HEK293 (cell line): ENCODE data around the gene TMEM184A.
A peak's percentile ranks its signal among the peaks of the same experiment; 100 is the strongest.

ENCODE experiments used
- CTCF ChIA-PET: fragments of 350-600 bp; formaldehyde crosslinking; extraction: SDS; loops from one replicate; lab custom pipeline; 2021; ENCODE audit warnings: antibody characterized with exemption; lab: Yijun Ruan, JAX
- POLR2A ChIA-PET: fragments of 300-600 bp; formaldehyde crosslinking; extraction: SDS; loops from one replicate; lab custom pipeline; 2020; ENCODE audit warnings: antibody characterized with exemption, inconsistent platforms; lab: Yijun Ruan, JAX
- H3K27ac ChIP-seq: fragments of 200-500 bp; sonication (Bioruptor generic); 2 replicates; pipeline ENCODE4 v1.5.1; 2014; ENCODE audit warnings: low read depth, low read length, control low read depth, inconsistent platforms; ENCODE audit errors: extremely low read depth
- H3K36me3 ChIP-seq, 2 experiments: fragments of 200-500 bp in 1 of 2; sonication (Bioruptor generic) in 1 of 2; 1 replicate in 1 of 2; 2 replicates in 1 of 2; pipeline ENCODE4 v1.5.1; 2014 to 2017; ENCODE audit warnings: inconsistent platforms in 2 of 2, low read length in 2 of 2; ENCODE audit not compliant: control insufficient read depth in 2 of 2, insufficient read depth in 1 of 2
- H3K4me1 ChIP-seq: fragments of 200-500 bp; sonication (Bioruptor generic); 2 replicates; pipeline ENCODE4 v1.5.1; 2014; ENCODE audit warnings: mild to moderate bottlenecking, low read length, inconsistent platforms; ENCODE audit not compliant: control insufficient read depth, insufficient read depth
- H3K4me3 ChIP-seq: 2 replicates; pipeline ENCODE4 v1.5.1; 2011; ENCODE audit warnings: low read depth, mild to moderate bottlenecking, control low read depth, low read length, moderate library complexity
- H3K9me3 ChIP-seq: fragments of 200-500 bp; sonication (Bioruptor generic); 2 replicates; pipeline ENCODE4 v1.5.1; 2014; ENCODE audit warnings: low read depth, low read length, inconsistent platforms; ENCODE audit not compliant: control insufficient read depth, insufficient read depth
- SP3 ChIP-seq: fragments of 450-650 bp; formaldehyde crosslinking; IDR thresholded peaks from 2 replicates; pipeline ENCODE4 v1.5.1; 2016; ENCODE audit warnings: missing biosample characterization, missing genetic modification characterization
- ZBTB17 ChIP-seq: fragments of 450-650 bp; formaldehyde crosslinking; IDR thresholded peaks from 2 replicates; pipeline ENCODE4 v1.5.1; 2016; ENCODE audit warnings: missing biosample characterization, missing genetic modification characterization
- ZNF18 ChIP-seq: fragments of 450-650 bp; formaldehyde crosslinking; IDR thresholded peaks from 2 replicates; pipeline ENCODE4 v1.5.1; 2016; ENCODE audit warnings: missing biosample characterization, missing genetic modification characterization
- ZNF335 ChIP-seq: fragments of 450-650 bp; formaldehyde crosslinking; conservative IDR thresholded peaks from 2 replicates; pipeline ENCODE4 v1.5.1; 2016; ENCODE audit warnings: missing biosample characterization, missing genetic modification characterization
- ZNF366 ChIP-seq: fragments of 450-650 bp; formaldehyde crosslinking; conservative IDR thresholded peaks from 2 replicates; pipeline ENCODE4 v1.5.1; 2016; ENCODE audit warnings: missing biosample characterization, missing genetic modification characterization
- ZNF580 ChIP-seq: fragments of 450-650 bp; formaldehyde crosslinking; IDR thresholded peaks from 2 replicates; pipeline ENCODE4 v1.5.1; 2016; ENCODE audit warnings: missing biosample characterization, missing genetic modification characterization
- ZNF76 ChIP-seq: fragments of 450-650 bp; formaldehyde crosslinking; IDR thresholded peaks from 2 replicates; pipeline ENCODE4; 2016; ENCODE audit warnings: low read depth, missing biosample characterization, missing genetic modification characterization, borderline replicate concordance
- TF ChIP-seq, protein P1 (sequence below): fragments of 450-650 bp; formaldehyde crosslinking; conservative IDR thresholded peaks from 2 replicates; pipeline ENCODE4 v1.5.1; 2016; ENCODE audit warnings: low read depth, missing biosample characterization, missing genetic modification characterization
- TF ChIP-seq, protein P2 (sequence below): fragments of 450-650 bp; formaldehyde crosslinking; IDR thresholded peaks from 2 replicates; pipeline ENCODE4 v1.5.1; 2016; ENCODE audit warnings: missing biosample characterization, missing genetic modification characterization
- TF ChIP-seq, protein P3 (sequence below): fragments of 450-650 bp; formaldehyde crosslinking; IDR thresholded peaks from 2 replicates; pipeline ENCODE4 v1.5.1; 2016; ENCODE audit warnings: missing biosample characterization, missing genetic modification characterization

The TMEM184A gene

DNA sequence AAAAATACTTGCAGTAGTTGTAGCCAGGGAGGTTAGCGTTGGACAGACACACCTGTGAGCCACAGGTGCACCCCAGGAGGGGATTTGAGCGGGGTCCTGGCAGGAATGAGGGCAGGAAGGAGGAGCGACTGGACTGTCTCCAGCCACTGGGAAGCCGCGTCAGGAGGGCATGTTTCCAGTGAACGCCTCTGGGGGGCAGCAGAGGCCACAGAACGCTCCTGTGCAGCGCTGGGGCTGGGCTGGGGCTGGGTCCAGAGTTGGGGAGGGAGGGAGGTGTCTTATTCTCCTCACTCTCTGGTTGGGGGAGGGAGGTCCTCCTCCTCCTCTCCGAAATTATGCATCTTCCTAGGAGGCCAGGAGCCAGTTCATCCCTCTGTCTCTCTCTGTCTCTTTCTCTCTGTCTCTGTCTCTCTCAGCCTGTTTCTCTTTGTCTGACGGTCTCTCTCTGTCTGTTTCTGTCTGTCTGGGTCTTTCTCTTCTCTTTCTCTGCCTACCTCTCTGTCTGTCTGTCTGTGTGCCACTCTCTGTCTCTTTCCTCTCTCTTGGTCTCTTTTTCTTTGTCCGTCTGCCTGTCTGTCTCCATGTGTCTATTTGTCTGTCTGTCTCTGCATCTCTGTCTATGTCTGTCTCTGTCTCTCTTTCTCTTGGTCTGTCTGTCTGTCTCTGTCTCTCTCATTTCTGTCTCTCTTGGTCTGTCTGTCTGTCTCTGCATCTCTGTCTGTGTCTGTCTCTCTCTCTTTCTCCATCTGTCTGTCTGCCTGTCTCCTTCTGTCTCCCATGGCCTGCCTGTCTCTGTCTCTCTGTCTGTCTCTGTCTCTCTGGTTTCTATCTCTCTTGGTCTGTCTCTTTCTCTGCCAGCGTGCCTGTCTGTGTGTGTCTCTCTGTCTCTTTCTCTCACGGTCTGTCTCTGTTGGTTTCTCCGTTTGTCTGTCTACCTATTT is 23.7 kb upstream of the TMEM184A start (continued):
- TF ChIP-seq, protein P1, sequence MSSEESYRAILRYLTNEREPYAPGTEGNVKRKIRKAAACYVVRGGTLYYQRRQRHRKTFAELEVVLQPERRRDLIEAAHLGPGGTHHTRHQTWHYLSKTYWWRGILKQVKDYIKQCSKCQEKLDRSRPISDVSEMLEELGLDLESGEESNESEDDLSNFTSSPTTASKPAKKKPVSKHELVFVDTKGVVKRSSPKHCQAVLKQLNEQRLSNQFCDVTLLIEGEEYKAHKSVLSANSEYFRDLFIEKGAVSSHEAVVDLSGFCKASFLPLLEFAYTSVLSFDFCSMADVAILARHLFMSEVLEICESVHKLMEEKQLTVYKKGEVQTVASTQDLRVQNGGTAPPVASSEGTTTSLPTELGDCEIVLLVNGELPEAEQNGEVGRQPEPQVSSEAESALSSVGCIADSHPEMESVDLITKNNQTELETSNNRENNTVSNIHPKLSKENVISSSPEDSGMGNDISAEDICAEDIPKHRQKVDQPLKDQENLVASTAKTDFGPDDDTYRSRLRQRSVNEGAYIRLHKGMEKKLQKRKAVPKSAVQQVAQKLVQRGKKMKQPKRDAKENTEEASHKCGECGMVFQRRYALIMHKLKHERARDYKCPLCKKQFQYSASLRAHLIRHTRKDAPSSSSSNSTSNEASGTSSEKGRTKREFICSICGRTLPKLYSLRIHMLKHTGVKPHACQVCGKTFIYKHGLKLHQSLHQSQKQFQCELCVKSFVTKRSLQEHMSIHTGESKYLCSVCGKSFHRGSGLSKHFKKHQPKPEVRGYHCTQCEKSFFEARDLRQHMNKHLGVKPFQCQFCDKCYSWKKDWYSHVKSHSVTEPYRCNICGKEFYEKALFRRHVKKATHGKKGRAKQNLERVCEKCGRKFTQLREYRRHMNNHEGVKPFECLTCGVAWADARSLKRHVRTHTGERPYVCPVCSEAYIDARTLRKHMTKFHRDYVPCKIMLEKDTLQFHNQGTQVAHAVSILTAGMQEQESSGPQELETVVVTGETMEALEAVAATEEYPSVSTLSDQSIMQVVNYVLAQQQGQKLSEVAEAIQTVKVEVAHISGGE = no peak
- peak; percentile 31; the same call in 1 of the 2 replicates for TF ChIP-seq SP3 (tag by site-specific recombination)
- TF ChIP-seq, protein P2, sequence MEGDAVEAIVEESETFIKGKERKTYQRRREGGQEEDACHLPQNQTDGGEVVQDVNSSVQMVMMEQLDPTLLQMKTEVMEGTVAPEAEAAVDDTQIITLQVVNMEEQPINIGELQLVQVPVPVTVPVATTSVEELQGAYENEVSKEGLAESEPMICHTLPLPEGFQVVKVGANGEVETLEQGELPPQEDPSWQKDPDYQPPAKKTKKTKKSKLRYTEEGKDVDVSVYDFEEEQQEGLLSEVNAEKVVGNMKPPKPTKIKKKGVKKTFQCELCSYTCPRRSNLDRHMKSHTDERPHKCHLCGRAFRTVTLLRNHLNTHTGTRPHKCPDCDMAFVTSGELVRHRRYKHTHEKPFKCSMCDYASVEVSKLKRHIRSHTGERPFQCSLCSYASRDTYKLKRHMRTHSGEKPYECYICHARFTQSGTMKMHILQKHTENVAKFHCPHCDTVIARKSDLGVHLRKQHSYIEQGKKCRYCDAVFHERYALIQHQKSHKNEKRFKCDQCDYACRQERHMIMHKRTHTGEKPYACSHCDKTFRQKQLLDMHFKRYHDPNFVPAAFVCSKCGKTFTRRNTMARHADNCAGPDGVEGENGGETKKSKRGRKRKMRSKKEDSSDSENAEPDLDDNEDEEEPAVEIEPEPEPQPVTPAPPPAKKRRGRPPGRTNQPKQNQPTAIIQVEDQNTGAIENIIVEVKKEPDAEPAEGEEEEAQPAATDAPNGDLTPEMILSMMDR (tag by site-specific recombination) = peak; percentile 80

- ChIA-PET CTCF (interaction anchor here (0.6 to 1.1 kb wide), 9 partner anchors 13 to 769 kb away, joined by 3 to 6 read pairs (median 3); no protein-coding TSS in a partner anchor), POLR2A (no interaction called here)
- TF ChIP-seq, protein P3, sequence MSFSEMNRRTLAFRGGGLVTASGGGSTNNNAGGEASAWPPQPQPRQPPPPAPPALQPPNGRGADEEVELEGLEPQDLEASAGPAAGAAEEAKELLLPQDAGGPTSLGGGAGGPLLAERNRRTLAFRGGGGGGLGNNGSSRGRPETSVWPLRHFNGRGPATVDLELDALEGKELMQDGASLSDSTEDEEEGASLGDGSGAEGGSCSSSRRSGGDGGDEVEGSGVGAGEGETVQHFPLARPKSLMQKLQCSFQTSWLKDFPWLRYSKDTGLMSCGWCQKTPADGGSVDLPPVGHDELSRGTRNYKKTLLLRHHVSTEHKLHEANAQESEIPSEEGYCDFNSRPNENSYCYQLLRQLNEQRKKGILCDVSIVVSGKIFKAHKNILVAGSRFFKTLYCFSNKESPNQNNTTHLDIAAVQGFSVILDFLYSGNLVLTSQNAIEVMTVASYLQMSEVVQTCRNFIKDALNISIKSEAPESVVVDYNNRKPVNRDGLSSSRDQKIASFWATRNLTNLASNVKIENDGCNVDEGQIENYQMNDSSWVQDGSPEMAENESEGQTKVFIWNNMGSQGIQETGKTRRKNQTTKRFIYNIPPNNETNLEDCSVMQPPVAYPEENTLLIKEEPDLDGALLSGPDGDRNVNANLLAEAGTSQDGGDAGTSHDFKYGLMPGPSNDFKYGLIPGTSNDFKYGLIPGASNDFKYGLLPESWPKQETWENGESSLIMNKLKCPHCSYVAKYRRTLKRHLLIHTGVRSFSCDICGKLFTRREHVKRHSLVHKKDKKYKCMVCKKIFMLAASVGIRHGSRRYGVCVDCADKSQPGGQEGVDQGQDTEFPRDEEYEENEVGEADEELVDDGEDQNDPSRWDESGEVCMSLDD (tag by site-specific recombination) = no peak
- TF ChIP-seq ZBTB17 (tag by site-specific recombination) (peak; percentile 96), ZNF18 (tag by site-specific recombination) (no peak), ZNF335 (no peak), ZNF76 (tag by site-specific recombination) (no peak), ZNF580 (no peak), ZNF366 (tag by site-specific recombination) (peak; percentile 94)
- H3K4me1 ChIP-seq = no peaks in the 10 kb centered on the region
- H3K36me3 ChIP-seq = no peaks in the 10 kb centered on the region
- no peak overlapping the region for H3K4me3 ChIP-seq
- H3K9me3 ChIP-seq = no peaks in the 10 kb centered on the region
- H3K27ac ChIP-seq = no peak overlapping the region
These were observed 22.5 kb upstream of the TMEM184A start for GRCh38 chr7:1578513-1578912.
